Mesodermal cell (in vitro differentiated cells): ENCODE measurements around the gene ANO3. TPM values are rescaled to one million over a fixed set of nuclear protein-coding genes. Genes with fewer than 3 reads are reported as not detected.
A peak's percentile ranks its signal among the peaks of the same experiment; 100 is the strongest.
"Not testable (repeated sequence)": the region's sequence is repeated elsewhere in the genome, so short reads cannot be mapped to it uniquely, and the experiment has no call there.

Experiments
- H3K27ac ChIP-seq: 2 replicates; pipeline ENCODE4 v1.7.0; 2013; ENCODE audit warnings: mild to moderate bottlenecking, low read depth, low read length, moderate library complexity; ENCODE audit not compliant: severe bottlenecking
- H3K36me3 ChIP-seq: 2 replicates; pipeline ENCODE4 v1.7.1; 2013; ENCODE audit warnings: mild to moderate bottlenecking, low read length, moderate library complexity; ENCODE audit not compliant: control insufficient read depth, insufficient read depth
- H3K4me1 ChIP-seq: one replicate; pipeline ENCODE4 v1.7.1; 2013; ENCODE audit warnings: mild to moderate bottlenecking, low read length; ENCODE audit not compliant: insufficient read depth, control insufficient read depth, poor library complexity, severe bottlenecking
- H3K4me3 ChIP-seq: 2 replicates; pipeline ENCODE4 v1.7.0; 2013; ENCODE audit warnings: low read length, control low read depth, mild to moderate bottlenecking; ENCODE audit not compliant: insufficient read depth, poor library complexity, severe bottlenecking; ENCODE audit errors: extremely low read depth
- H3K9me3 ChIP-seq: 2 replicates; pipeline ENCODE4 v1.7.1; 2013; ENCODE audit warnings: mild to moderate bottlenecking, low read length, moderate library complexity; ENCODE audit not compliant: control insufficient read depth
- WGBS, 2 experiments: methylation state at CpG; one replicate each; pipeline ENCODE4 v1.1.5; 2013; ENCODE audit warnings: missing lambda C conversion rate in 2 of 2; ENCODE audit not compliant: insufficient coverage in 2 of 2; 5-methylcytosine and 5-hydroxymethylcytosine counted together
- polyA plus RNA-seq, 2 experiments: library from polyadenylated mRNA; stranded (reverse); fragments of 50-300 nt; gene quantifications; one replicate each; pipeline ENCODE4 v1.2.3, GENCODE V29; 2013

Gene ANO3
- 0.48 TPM for polyA plus RNA-seq (2013, experiment 1 of 2)
- polyA plus RNA-seq (2013, experiment 2 of 2): 0.46 TPM

- Histone ChIP-seq H3K4me3 (peak within 1 kb of the TSS; percentile 15), H3K9me3 (no peaks in the 10 kb centered on the region), H3K27ac (no peak within 1 kb of the TSS), H3K36me3 (no peaks in the 10 kb centered on the region), H3K4me1 (no peaks in the 10 kb centered on the region)
- 1 to 5% methylated on average over 25 to 27 of the region's 36 CpGs for WGBS, 2 experiments
These were observed at the start of gene ANO3 for GRCh38 chr11:26331911-26332571. Gene ANO3, plus strand, starts transcription at chr11:26332130. Its CDS starts 146 bp downstream, at chr11:26332276.

GRCh38 chr11:26283852-26284408 lies 48.0 kb upstream of the ANO3 start:
- Histone ChIP-seq H3K27ac (no peak overlapping the region), H3K36me3 (no peaks in the 10 kb centered on the region), H3K4me1 (peaks cover 3% of the 10 kb centered on the region), H3K4me3 (no peak overlapping the region), H3K9me3 (no peaks in the 10 kb centered on the region)
- 87 to 98% methylated on average over 4 of the region's 6 CpGs for WGBS, 2 experiments

- 83% methylated on average over 1 of the region's 3 CpGs for WGBS, 2 experiments
- no peaks in the 10 kb centered on the region for H3K9me3 ChIP-seq
- H3K4me1 ChIP-seq: peaks cover 3% of the 10 kb centered on the region
- no peaks in the 10 kb centered on the region for H3K36me3 ChIP-seq
- H3K27ac ChIP-seq: no peak overlapping the region
- no peak overlapping the region for H3K4me3 ChIP-seq
These were observed 46.3 kb upstream of the ANO3 start for GRCh38 chr11:26285608-26286007.

GRCh38 chr11:26286472-26287066 lies 45.4 kb upstream of the ANO3 start:
- WGBS, 2 experiments: 27% methylated on average over 2 of the region's 5 CpGs; no CpG with 5 or more reads in 1 of the 2 experiments
- no peak overlapping the region for H3K4me3 ChIP-seq

GRCh38 chr11:26287067-26287518 lies 44.8 kb upstream of the ANO3 start:
- peaks cover 3% of the 10 kb centered on the region for H3K4me1 ChIP-seq
- WGBS, 2 experiments: 100% methylated on average over 1 of the region's 5 CpGs; no CpG with 5 or more reads in 1 of the 2 experiments
- H3K27ac ChIP-seq: peak overlapping the region; percentile 77
- H3K36me3 ChIP-seq: no peaks in the 10 kb centered on the region
- no peaks in the 10 kb centered on the region for H3K9me3 ChIP-seq
- H3K4me3 ChIP-seq: no peak overlapping the region

More at GRCh38 chr11:26286472-26287066, 45.4 kb upstream of the ANO3 start:
- no peaks in the 10 kb centered on the region for H3K9me3 ChIP-seq
- H3K4me1 ChIP-seq: peaks cover 3% of the 10 kb centered on the region
- H3K27ac ChIP-seq: peak overlapping the region; percentile 77
- H3K36me3 ChIP-seq: no peaks in the 10 kb centered on the region

GRCh38 chr11:26297189-26297975 lies 34.5 kb upstream of the ANO3 start:
- H3K27ac ChIP-seq: no peak overlapping the region
- no peaks in the 10 kb centered on the region for H3K36me3 ChIP-seq
- H3K9me3 ChIP-seq: no peaks in the 10 kb centered on the region
- no peak overlapping the region for H3K4me3 ChIP-seq
- 18% methylated on average over 2 of the region's 4 CpGs; no CpG with 5 or more reads in 1 of the 2 experiments for WGBS, 2 experiments
- H3K4me1 ChIP-seq: no peaks in the 10 kb centered on the region

GRCh38 chr11:26316372-26316771 lies 15.6 kb upstream of the ANO3 start:
- H3K4me3 ChIP-seq, H3K27ac ChIP-seq, H3K9me3 ChIP-seq, H3K4me1 ChIP-seq, H3K36me3 ChIP-seq: not testable (repeated sequence)
- 83 to 88% methylated on average over 1 of the region's 5 CpGs for WGBS, 2 experiments

- 58 to 83% methylated on average over 1 of the region's 2 CpGs for WGBS, 2 experiments
These were observed 12.0 kb upstream of the ANO3 start for GRCh38 chr11:26319906-26320305.

GRCh38 chr11:26321516-26321915 lies 10.4 kb upstream of the ANO3 start:
- Histone ChIP-seq H3K27ac (no peak overlapping the region), H3K4me3 (no peak overlapping the region), H3K9me3 (no peaks in the 10 kb centered on the region), H3K4me1 (no peaks in the 10 kb centered on the region), H3K36me3 (no peaks in the 10 kb centered on the region)

More at GRCh38 chr11:26319906-26320305, 12.0 kb upstream of the ANO3 start:
- no peak overlapping the region for H3K27ac ChIP-seq
- no peaks in the 10 kb centered on the region for H3K36me3 ChIP-seq
- no peaks in the 10 kb centered on the region for H3K9me3 ChIP-seq
- no peaks in the 10 kb centered on the region for H3K4me1 ChIP-seq
- no peak overlapping the region for H3K4me3 ChIP-seq

- no CpG with 5 or more reads among the region's 1 CpG for WGBS, 2 experiments
- H3K27ac ChIP-seq: no peak overlapping the region
- no peaks in the 10 kb centered on the region for H3K9me3 ChIP-seq
- no peaks in the 10 kb centered on the region for H3K36me3 ChIP-seq
- no peak overlapping the region for H3K4me3 ChIP-seq
- H3K4me1 ChIP-seq: no peaks in the 10 kb centered on the region
These were observed 9.4 kb upstream of the ANO3 start for GRCh38 chr11:26322335-26323067.
